ENCODE measurements around the gene SLC10A7.

Gene SLC10A7

DNA sequence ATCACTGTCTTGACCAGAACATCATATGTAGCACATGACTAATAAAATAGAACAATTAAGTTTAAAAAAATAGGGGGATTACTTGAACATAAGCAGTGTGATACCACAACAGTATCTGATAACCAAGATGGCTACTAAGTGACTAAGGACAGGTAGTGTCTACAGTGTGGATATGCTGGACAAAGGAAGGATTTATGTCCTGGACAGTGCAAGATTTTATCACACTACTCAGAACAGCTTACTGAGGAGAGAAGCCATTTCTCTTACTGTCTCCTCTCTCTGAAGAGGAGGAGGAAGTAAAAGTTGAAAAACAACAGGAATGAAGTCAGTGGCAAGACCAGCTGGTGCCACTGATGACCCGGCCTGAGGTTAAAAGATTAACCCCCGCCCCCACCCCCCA lies 4.0 kb upstream of the SLC10A7 start:
- H3K4me3 ChIP-seq (ENCODE audit: insufficient read length, low read depth), result no peak overlapping the region
- no peak overlapping the region for H3K9ac ChIP-seq (ENCODE audit: insufficient read length, low read depth)
- no peak for TF ChIP-seq YY1 (IDR thresholded peaks at IDR 0.05; ENCODE audit: insufficient read depth, insufficient read length)
- no peak for TF ChIP-seq SUZ12 (IDR thresholded peaks at IDR 0.05; ENCODE audit: extremely low read depth, insufficient read depth, insufficient read length)
- no peak for TF ChIP-seq ZNF274 (IDR thresholded peaks at IDR 0.05; ENCODE audit: low read depth, low read length)
- no peaks in the 10 kb centered on the region for H3K36me3 ChIP-seq (ENCODE audit: insufficient read depth, insufficient read length, low read length)
- no peak for DNase-seq (ENCODE audit: low read depth, low spot score)
- H3K27me3 ChIP-seq (ENCODE audit: insufficient read depth, insufficient read length), result peaks cover under 1% of the 10 kb centered on the region
- no peaks in the 10 kb centered on the region for H3K4me1 ChIP-seq (ENCODE audit: insufficient read depth, insufficient read length)
- H3K9me3 ChIP-seq (ENCODE audit: insufficient read depth, low read length), result no peaks in the 10 kb centered on the region

DNA sequence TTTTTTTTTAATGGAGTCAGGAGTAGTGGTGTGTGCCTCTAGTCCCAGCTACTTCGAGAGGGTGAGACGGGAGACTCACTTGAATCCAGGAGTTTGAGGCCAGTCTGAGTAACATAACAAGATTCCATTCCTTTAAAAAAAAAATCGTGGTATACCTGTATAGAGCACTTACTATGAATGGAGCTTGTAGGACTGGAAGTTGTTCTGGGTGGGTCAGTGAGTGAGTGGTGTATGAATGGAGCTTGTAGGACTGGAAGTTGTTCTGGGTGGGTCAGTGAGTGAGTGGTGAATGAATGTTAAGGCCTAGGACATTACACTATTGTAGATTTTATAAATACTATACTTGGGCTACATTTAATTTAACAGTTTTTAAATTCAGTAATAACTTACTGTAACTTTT lies 2.9 kb upstream of the SLC10A7 start:
- peaks cover 2% of the 10 kb centered on the region for H3K27me3 ChIP-seq (ENCODE audit: insufficient read depth, insufficient read length)
- DNase-seq (ENCODE audit: low read depth, low spot score), result no peak
- no peak overlapping the region for H3K9ac ChIP-seq (ENCODE audit: insufficient read length, low read depth)
- TF ChIP-seq ZNF274 (IDR thresholded peaks at IDR 0.05; ENCODE audit: low read depth, low read length), result no peak
- no peak for TF ChIP-seq YY1 (IDR thresholded peaks at IDR 0.05; ENCODE audit: insufficient read depth, insufficient read length)
- no peak for TF ChIP-seq SUZ12 (IDR thresholded peaks at IDR 0.05; ENCODE audit: extremely low read depth, insufficient read depth, insufficient read length)
- no peaks in the 10 kb centered on the region for H3K36me3 ChIP-seq (ENCODE audit: insufficient read depth, insufficient read length, low read length)
- no peak overlapping the region for H3K4me3 ChIP-seq (ENCODE audit: insufficient read length, low read depth)
- H3K4me1 ChIP-seq (ENCODE audit: insufficient read depth, insufficient read length), result no peaks in the 10 kb centered on the region
- no peaks in the 10 kb centered on the region for H3K9me3 ChIP-seq (ENCODE audit: insufficient read depth, low read length)

DNA sequence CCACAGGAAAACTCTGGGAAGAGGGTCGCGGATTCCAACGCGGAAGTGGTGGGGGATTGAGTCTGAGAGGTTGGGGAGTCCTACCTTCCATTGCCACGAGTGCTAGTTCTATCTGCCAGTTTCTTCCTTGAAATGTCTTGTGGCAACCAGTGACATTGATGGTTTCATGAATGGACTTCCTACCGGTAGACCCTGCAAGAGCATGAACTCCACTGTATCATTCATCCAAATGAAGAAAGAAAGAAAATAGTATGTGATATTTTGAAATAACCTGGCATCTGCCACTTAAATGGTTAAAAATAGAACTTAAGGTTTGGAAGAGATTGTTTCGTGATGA lies 1.1 kb upstream of the SLC10A7 start:
- Histone ChIP-seq H3K27me3 (ENCODE audit: insufficient read depth, insufficient read length) (peaks cover 2% of the 10 kb centered on the region), H3K4me3 (ENCODE audit: insufficient read length, low read depth) (peak overlapping the region; percentile 82), H3K36me3 (ENCODE audit: insufficient read depth, insufficient read length, low read length) (no peaks in the 10 kb centered on the region), H3K4me1 (ENCODE audit: insufficient read depth, insufficient read length) (no peaks in the 10 kb centered on the region), H3K9ac (ENCODE audit: insufficient read length, low read depth) (peak overlapping the region; percentile 85), H3K9me3 (ENCODE audit: insufficient read depth, low read length) (no peaks in the 10 kb centered on the region)
- no peak for TF ChIP-seq ZNF274 (IDR thresholded peaks at IDR 0.05; ENCODE audit: low read depth, low read length)
- TF ChIP-seq SUZ12 (IDR thresholded peaks at IDR 0.05; ENCODE audit: extremely low read depth, insufficient read depth, insufficient read length), result no peak
- TF ChIP-seq YY1 (IDR thresholded peaks at IDR 0.05; ENCODE audit: insufficient read depth, insufficient read length), result no peak
- no peak for DNase-seq (ENCODE audit: low read depth, low spot score)

DNA sequence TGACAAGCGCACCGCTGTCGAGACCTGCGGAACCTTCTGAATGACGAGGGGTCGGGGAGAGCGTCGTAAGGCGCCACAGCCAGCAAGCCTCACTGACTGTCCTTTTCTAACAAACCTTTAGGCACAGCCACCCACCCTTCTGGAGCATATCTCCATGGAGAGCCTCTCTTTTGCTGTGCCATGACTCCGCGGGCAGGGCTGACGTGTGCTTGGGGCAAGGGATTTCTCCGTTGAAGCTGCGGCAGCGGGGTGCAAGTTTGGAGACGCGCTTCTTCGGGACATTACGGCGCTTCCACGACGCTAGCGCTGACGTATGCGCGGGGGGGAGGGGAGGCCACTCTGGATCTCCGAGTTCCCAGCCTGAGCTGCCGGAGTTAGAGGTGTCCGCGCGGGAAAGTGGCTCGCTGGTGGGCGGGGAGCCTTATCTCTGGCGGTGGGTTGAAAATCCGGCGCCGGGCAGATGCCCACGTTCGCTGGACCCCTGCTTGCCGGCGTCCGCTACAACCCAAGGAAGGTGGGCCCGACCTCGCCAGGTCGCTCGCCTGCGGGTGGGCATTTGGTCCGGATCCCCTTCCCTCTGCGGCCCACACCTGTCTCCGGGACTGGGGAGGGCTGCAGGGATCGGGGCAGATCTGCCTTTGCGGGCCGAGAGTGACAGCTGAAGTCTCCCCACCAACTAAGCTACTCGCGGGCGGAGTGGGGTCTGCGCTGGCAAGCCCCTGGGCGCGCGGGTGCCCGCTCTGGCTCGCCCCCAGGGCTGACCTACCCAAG lies 543 bp upstream of the SLC10A7 start:
- H3K9me3 ChIP-seq (ENCODE audit: insufficient read depth, low read length), result no peaks in the 10 kb centered on the region
- H3K4me1 ChIP-seq (ENCODE audit: insufficient read depth, insufficient read length), result no peaks in the 10 kb centered on the region
- no peak for TF ChIP-seq YY1 (IDR thresholded peaks at IDR 0.05; ENCODE audit: insufficient read depth, insufficient read length)
- TF ChIP-seq ZNF274 (IDR thresholded peaks at IDR 0.05; ENCODE audit: low read depth, low read length), result no peak
- TF ChIP-seq SUZ12 (IDR thresholded peaks at IDR 0.05; ENCODE audit: extremely low read depth, insufficient read depth, insufficient read length), result no peak
- H3K9ac ChIP-seq (ENCODE audit: insufficient read length, low read depth), result peak overlapping the region; percentile 85
- H3K4me3 ChIP-seq (ENCODE audit: insufficient read length, low read depth), result peak overlapping the region; percentile 82
- no peaks in the 10 kb centered on the region for H3K36me3 ChIP-seq (ENCODE audit: insufficient read depth, insufficient read length, low read length)
- H3K27me3 ChIP-seq (ENCODE audit: insufficient read depth, insufficient read length), result peaks cover 2% of the 10 kb centered on the region
- DNase-seq (ENCODE audit: low read depth, low spot score), result peak; percentile 47

DNA sequence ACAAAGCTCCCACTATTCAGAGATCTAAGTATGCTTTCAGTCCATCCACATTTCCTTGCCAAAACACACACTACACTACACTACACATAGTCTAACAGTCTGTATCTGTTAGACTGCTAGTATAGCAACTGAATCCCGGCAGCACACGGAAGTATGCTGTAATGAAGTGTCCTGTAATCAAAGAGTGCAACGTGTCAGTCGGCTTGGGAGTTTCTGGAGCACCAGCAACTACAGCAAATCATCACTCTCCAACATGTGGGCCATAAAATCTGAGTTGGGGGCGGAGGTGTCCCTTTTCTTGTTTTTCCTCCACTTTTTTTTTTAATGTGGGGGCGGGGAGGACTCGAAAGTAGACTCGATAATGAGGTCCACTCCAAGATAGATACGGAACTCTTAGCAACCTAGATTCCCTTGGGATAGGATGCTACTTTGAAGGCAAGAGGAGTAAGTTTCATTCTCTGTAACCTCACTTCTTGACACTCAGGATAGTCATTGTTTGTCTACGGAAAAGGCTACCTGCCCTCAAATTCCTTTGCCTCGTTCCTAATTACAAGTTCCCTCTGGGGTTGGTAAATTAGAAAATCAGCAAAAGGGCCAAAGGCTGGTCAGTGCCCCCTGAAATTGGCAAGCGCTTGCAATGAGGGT lies 722 bp downstream of the SLC10A7 start:
- Histone ChIP-seq H3K4me1 (ENCODE audit: insufficient read depth, insufficient read length) (no peaks in the 10 kb centered on the region), H3K9ac (ENCODE audit: insufficient read length, low read depth) (peak overlapping the region; percentile 79), H3K4me3 (ENCODE audit: insufficient read length, low read depth) (peak overlapping the region; percentile 82), H3K9me3 (ENCODE audit: insufficient read depth, low read length) (no peaks in the 10 kb centered on the region), H3K36me3 (ENCODE audit: insufficient read depth, insufficient read length, low read length) (no peaks in the 10 kb centered on the region), H3K27me3 (ENCODE audit: insufficient read depth, insufficient read length) (peaks cover 2% of the 10 kb centered on the region)
- no peak for DNase-seq (ENCODE audit: low read depth, low spot score)
- TF ChIP-seq YY1 (IDR thresholded peaks at IDR 0.05; ENCODE audit: insufficient read depth, insufficient read length) (no peak), SUZ12 (IDR thresholded peaks at IDR 0.05; ENCODE audit: extremely low read depth, insufficient read depth, insufficient read length) (no peak), ZNF274 (IDR thresholded peaks at IDR 0.05; ENCODE audit: low read depth, low read length) (no peak)

DNA sequence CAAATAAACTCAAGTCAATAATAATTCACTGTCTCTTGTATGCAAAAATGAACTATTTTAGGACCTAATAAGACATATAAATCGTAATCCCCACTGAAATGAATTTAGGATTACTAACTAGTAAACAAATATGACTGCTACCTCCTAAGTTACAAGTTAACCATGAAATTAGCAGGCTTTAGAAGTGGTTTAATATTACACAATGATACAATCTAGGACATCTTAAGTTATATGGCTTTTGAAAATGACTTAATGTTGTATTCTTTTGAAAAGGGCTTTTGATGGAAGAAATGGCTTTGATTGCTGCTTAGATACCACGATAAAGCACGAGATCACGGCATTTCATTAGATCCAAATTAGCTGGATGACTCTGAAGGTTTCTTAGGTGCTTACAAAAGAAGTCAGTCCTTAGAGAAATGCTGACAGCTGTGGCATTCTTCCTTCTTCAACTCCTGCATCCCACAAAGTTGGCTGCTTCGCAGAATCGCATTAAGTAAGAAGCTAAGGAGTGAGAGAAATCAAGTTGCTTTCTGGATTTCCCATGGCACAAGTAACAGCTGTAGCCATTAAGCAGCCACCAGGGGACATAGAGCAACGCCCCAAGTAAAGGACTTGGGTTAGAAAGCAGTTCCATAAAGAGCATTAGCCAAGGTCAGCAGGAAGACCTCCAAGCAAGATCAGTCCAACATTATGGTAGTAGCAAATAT lies 6.9 kb downstream of the SLC10A7 start:
- Histone ChIP-seq H3K36me3 (ENCODE audit: insufficient read depth, insufficient read length, low read length) (no peaks in the 10 kb centered on the region), H3K9ac (ENCODE audit: insufficient read length, low read depth) (no peak overlapping the region), H3K9me3 (ENCODE audit: insufficient read depth, low read length) (no peaks in the 10 kb centered on the region), H3K27me3 (ENCODE audit: insufficient read depth, insufficient read length) (no peaks in the 10 kb centered on the region), H3K4me1 (ENCODE audit: insufficient read depth, insufficient read length) (no peaks in the 10 kb centered on the region), H3K4me3 (ENCODE audit: insufficient read length, low read depth) (no peak overlapping the region)
- TF ChIP-seq YY1 (IDR thresholded peaks at IDR 0.05; ENCODE audit: insufficient read depth, insufficient read length), result no peak
- TF ChIP-seq ZNF274 (IDR thresholded peaks at IDR 0.05; ENCODE audit: low read depth, low read length), result no peak
- no peak for TF ChIP-seq SUZ12 (IDR thresholded peaks at IDR 0.05; ENCODE audit: extremely low read depth, insufficient read depth, insufficient read length)
- DNase-seq (ENCODE audit: low read depth, low spot score), result no peak

DNA sequence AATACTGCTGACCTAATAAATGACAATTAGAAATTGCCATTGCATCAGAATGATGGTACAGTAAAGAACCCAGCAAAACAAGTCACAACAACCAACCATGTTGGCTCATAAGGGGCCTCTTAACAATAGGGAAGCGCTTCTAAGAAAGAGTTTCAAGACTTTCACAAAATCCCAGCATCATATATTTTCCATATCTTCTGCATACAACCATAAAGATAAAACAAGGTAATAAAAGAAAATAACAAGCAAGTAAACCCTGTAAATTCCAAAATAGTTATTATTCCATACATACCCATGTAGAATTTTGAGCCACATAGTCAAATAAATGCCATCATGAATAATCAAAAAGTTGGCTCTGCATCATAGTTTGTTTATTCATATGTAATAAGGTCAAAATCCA lies 8.2 kb downstream of the SLC10A7 start:
- H3K4me1 ChIP-seq (ENCODE audit: insufficient read depth, insufficient read length), result no peaks in the 10 kb centered on the region
- H3K4me3 ChIP-seq (ENCODE audit: insufficient read length, low read depth), result no peak overlapping the region
- H3K9me3 ChIP-seq (ENCODE audit: insufficient read depth, low read length), result no peaks in the 10 kb centered on the region
- no peaks in the 10 kb centered on the region for H3K36me3 ChIP-seq (ENCODE audit: insufficient read depth, insufficient read length, low read length)
- no peak for DNase-seq (ENCODE audit: low read depth, low spot score)
- H3K9ac ChIP-seq (ENCODE audit: insufficient read length, low read depth), result no peak overlapping the region
- no peaks in the 10 kb centered on the region for H3K27me3 ChIP-seq (ENCODE audit: insufficient read depth, insufficient read length)
- TF ChIP-seq ZNF274 (IDR thresholded peaks at IDR 0.05; ENCODE audit: low read depth, low read length) (no peak), YY1 (IDR thresholded peaks at IDR 0.05; ENCODE audit: insufficient read depth, insufficient read length) (no peak), SUZ12 (IDR thresholded peaks at IDR 0.05; ENCODE audit: extremely low read depth, insufficient read depth, insufficient read length) (no peak)
